NT2/D1 (cell line): ENCODE measurements around the gene TRPM5.
A peak's percentile ranks its signal among the peaks of the same experiment; 100 is the strongest.

Experiments used
- DNase-seq: peaks from one replicate; pipeline ENCODE4 v3.0.0-alpha.2; 2011; ENCODE audit warnings: low read depth, low spot score
- H3K27me3 ChIP-seq: 2 replicates; pipeline ENCODE4 v1.6.0; 2011; ENCODE audit warnings: mild to moderate bottlenecking; ENCODE audit not compliant: insufficient read length, insufficient read depth
- H3K36me3 ChIP-seq: 2 replicates; pipeline ENCODE4 v1.6.1; 2011; ENCODE audit warnings: mild to moderate bottlenecking, low read length, mixed read lengths; ENCODE audit not compliant: insufficient read depth, insufficient read length
- H3K4me1 ChIP-seq: 2 replicates; pipeline ENCODE4 v1.5.1; 2011; ENCODE audit not compliant: insufficient read depth, insufficient read length
- H3K4me3 ChIP-seq: 2 replicates; pipeline ENCODE4 v1.5.1; 2011; ENCODE audit warnings: low read depth; ENCODE audit not compliant: insufficient read length
- H3K9ac ChIP-seq: 2 replicates; pipeline ENCODE4 v1.6.0; 2011; ENCODE audit warnings: low read depth; ENCODE audit not compliant: insufficient read length
- H3K9me3 ChIP-seq: 2 replicates; pipeline ENCODE4 v1.5.1; 2011; ENCODE audit warnings: mild to moderate bottlenecking, low read length; ENCODE audit not compliant: insufficient read depth
- SUZ12 ChIP-seq: IDR thresholded peaks from 2 replicates; pipeline ENCODE4 v1.6.1; 2011; ENCODE audit not compliant: insufficient read length, insufficient read depth; ENCODE audit errors: extremely low read depth
- YY1 ChIP-seq: IDR thresholded peaks from 2 replicates; pipeline ENCODE4 v1.6.1; 2011; ENCODE audit not compliant: insufficient read length, insufficient read depth
- ZNF274 ChIP-seq: IDR thresholded peaks from 2 replicates; pipeline ENCODE4 v1.6.1; 2011; ENCODE audit warnings: mild to moderate bottlenecking, low read depth, low read length

The TRPM5 gene

DNA sequence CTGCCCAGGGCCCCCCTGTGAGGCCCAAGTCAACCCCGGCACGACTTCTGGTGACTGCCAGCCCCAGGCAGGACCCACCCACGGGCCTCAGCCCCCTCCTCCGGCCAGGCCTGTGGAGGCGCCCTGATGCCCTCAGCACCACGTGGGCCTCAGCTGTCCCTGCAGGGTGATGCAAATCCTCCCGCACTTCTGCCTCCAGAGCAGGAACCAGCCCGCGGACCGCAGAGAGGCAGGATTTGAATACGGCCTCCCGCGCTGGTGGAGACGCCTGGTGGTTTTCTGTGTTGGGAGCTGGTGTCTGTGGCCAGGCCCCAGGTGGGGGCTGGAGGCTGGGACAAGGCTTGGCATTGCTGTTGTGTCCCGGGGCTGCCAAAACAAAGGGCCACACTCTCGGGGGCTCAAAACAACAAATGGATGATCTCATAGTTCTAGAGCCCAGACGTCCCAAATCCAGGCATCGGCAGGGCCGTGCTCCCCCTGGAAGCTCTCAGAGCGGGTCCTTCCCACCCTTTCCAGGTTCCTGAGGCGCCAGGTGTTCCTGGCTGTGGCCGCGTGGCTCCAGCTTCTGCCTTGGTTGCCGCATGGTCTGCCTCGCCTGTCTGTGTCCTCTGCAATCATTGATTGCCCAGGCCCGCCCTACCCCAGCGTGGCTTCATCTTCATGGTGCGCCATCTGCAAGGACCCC is 19.4 kb downstream of the TRPM5 start:
- Histone ChIP-seq H3K9me3 (no peaks in the 10 kb centered on the region), H3K9ac (no peak overlapping the region), H3K36me3 (no peaks in the 10 kb centered on the region), H3K27me3 (no peaks in the 10 kb centered on the region), H3K4me3 (no peak overlapping the region), H3K4me1 (peaks cover 9% of the 10 kb centered on the region)
- DNase-seq = no peak
- TF ChIP-seq ZNF274 (no peak), YY1 (no peak), SUZ12 (no peak)

DNA sequence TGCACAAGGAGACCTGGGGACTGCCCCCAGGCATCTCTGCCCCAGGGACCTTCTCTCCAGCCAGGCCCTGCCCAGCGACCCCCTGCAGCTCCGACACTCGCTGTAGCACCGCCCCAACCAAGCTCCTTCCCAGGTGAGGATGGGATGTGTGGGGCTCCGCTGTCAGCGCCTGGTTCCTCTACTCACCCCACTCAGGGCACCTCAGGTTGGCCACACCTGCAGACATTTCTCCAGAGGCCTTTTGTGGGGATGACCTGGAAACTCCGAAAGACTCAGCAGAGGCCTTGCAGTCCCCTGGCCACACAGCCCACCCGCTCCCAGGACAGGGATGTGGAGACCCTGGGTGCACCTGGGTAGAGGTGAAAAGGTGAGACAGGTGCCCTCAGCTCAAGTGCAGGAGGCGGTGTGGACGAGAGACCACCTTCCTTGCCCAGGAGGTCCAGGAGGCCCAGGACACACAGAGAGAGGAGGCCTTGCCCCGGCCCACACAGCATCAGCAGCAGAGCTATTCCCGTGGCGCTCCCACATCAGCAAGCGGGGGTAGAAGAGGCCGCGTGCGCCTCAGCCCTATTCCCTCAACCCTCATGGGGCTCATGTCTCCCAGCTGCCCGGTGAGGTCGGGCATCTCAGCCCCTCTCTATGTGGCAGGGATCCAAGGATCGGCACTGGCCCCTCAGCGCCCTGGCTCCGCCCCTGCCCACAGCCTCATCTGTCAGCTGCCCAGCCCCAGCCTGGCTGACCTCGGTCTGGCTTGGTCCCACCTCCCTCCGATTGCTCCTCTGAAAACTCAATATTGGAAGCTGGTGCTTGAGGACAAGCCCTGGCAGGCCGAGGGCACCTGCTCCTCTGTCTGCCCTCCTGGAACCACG is 20.9 kb downstream of the TRPM5 start:
- no peak for TF ChIP-seq SUZ12
- TF ChIP-seq ZNF274 = no peak
- no peak for TF ChIP-seq YY1
- Histone ChIP-seq H3K27me3 (no peaks in the 10 kb centered on the region), H3K9me3 (no peaks in the 10 kb centered on the region), H3K36me3 (no peaks in the 10 kb centered on the region), H3K4me1 (peaks cover 9% of the 10 kb centered on the region), H3K9ac (no peak overlapping the region), H3K4me3 (no peak overlapping the region)
- no peak for DNase-seq

- H3K9ac ChIP-seq = no peak overlapping the region
- no peaks in the 10 kb centered on the region for H3K36me3 ChIP-seq
- no peaks in the 10 kb centered on the region for H3K27me3 ChIP-seq
- H3K4me1 ChIP-seq = peaks cover 9% of the 10 kb centered on the region
- DNase-seq = no peak
- TF ChIP-seq SUZ12 (no peak), YY1 (no peak), ZNF274 (no peak)
- no peak overlapping the region for H3K4me3 ChIP-seq
- no peaks in the 10 kb centered on the region for H3K9me3 ChIP-seq
Measured at GRCh38 chr11:2422461-2423156, 21.7 kb downstream of the TRPM5 start.

DNA sequence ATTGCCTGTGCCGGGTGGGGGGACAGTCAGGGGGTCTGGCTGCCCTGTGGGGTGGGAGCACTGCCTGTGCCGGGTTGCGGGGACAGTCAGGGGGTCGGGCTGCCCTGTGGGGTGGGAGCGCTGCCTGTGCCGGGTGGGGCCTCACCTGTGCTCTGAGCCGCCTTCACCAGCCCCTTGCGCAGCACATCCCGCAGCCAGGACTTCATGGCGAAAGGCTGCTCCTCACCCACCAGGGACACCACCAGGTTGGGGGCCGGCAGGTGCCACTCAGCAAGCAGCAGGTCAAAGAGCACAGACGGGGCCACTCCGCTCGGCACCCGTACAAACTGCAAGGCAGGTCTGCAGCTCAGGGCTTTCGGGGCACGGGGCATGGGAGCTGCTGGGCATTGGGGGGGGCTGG is 22.3 kb downstream of the TRPM5 start:
- TF ChIP-seq SUZ12 (no peak), YY1 (no peak), ZNF274 (no peak)
- no peaks in the 10 kb centered on the region for H3K27me3 ChIP-seq
- H3K4me1 ChIP-seq = peaks cover 9% of the 10 kb centered on the region
- DNase-seq = no peak
- H3K36me3 ChIP-seq = no peaks in the 10 kb centered on the region
- no peak overlapping the region for H3K9ac ChIP-seq
- H3K9me3 ChIP-seq = no peaks in the 10 kb centered on the region
- no peak overlapping the region for H3K4me3 ChIP-seq

GRCh38 chr11:2421226-2421994 is 22.9 kb downstream of the TRPM5 start:
- H3K4me1 ChIP-seq = peaks cover 9% of the 10 kb centered on the region
- no peaks in the 10 kb centered on the region for H3K27me3 ChIP-seq
- H3K4me3 ChIP-seq = no peak overlapping the region
- DNase-seq = no peak
- no peaks in the 10 kb centered on the region for H3K36me3 ChIP-seq
- peak overlapping the region; percentile 33 for H3K9ac ChIP-seq
- no peak for TF ChIP-seq YY1
- TF ChIP-seq ZNF274 = no peak
- no peak for TF ChIP-seq SUZ12
- no peaks in the 10 kb centered on the region for H3K9me3 ChIP-seq

DNA sequence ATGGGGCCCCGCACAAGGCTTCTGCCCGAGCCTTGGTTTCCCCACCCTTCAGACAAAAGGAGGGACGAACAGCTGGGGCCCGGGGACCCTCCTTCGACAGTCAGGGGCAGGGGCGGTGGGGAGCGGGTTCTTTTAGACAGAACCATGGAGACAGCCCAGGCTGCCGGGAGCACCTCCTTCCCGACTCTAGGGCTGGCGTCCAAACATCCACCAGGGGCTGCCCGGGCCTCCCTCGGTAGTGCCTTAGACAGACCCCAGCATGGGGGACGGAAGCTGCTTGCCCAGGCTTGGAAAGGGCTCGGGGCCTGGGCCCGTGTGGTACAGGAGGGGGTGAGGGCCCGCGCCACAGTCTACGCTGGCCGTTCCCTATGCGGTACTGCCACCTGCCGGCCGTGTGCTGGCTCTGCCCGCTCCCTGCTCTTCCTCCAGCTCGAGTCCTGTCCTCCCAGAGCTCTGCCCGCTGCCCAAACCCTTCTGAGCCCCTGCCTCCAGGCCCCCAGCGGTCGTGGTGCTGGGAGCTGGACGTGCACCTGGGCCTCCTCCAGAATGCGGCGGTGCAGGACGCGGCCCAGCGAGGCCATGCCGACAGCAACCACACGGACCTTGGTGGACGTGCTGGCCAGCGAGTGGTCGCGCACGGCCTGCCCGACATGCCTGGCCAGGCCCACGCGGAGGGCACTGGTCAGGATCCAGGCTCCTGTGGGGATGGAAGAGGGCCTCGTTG is 23.6 kb downstream of the TRPM5 start:
- Histone ChIP-seq H3K4me1 (peaks cover 9% of the 10 kb centered on the region), H3K27me3 (no peaks in the 10 kb centered on the region), H3K36me3 (no peaks in the 10 kb centered on the region), H3K9me3 (no peaks in the 10 kb centered on the region), H3K4me3 (no peak overlapping the region), H3K9ac (peak overlapping the region; percentile 33)
- DNase-seq = peak; percentile 74
- no peak for TF ChIP-seq SUZ12
- no peak for TF ChIP-seq YY1
- no peak for TF ChIP-seq ZNF274
